Stimulated activated CD4-positive, alpha-beta T cell treated with anti-CD3 and anti-CD28 coated beads, Interleukin-1b, Interleukin-23, amount 100 ng/mL, for 1 hour (primary cell): Measurements from ENCODE around the gene TRIO.

ENCODE experiments used
- DNase-seq, 2 donors: peaks; one replicate each; pipeline ENCODE4 v3.0.0-alpha.2; 2020; ENCODE audit warnings: low read depth in 2 of 2

Gene TRIO

GRCh38 chr5:14357851-14358250 lies 214.7 kb downstream of the TRIO start:
- DNase-seq = no peak

- DNase-seq = no peak
These were observed 215.4 kb downstream of the TRIO start for GRCh38 chr5:14358536-14358935.

- no peak for DNase-seq
These were observed 216.2 kb downstream of the TRIO start for GRCh38 chr5:14359069-14360043.

- no peak for DNase-seq
These were observed 219.3 kb downstream of the TRIO start for GRCh38 chr5:14362491-14362890.

- no peak for DNase-seq
These were observed 221.0 kb downstream of the TRIO start for GRCh38 chr5:14364096-14364495.

- no peak for DNase-seq
These were observed 221.7 kb downstream of the TRIO start for GRCh38 chr5:14364576-14365472.

- DNase-seq = no peak
These were observed 222.8 kb downstream of the TRIO start for GRCh38 chr5:14365831-14366430.

- no peak for DNase-seq
These were observed 223.6 kb downstream of the TRIO start for GRCh38 chr5:14366763-14367162.

GRCh38 chr5:14367364-14367763 lies 224.2 kb downstream of the TRIO start:
- DNase-seq = no peak

GRCh38 chr5:14369780-14370179 lies 226.6 kb downstream of the TRIO start:
- no peak for DNase-seq

- DNase-seq = no peak
These were observed 227.2 kb downstream of the TRIO start for GRCh38 chr5:14370386-14370785.

GRCh38 chr5:14373685-14374084 lies 230.5 kb downstream of the TRIO start:
- no peak for DNase-seq

- DNase-seq = no peak
These were observed 231.0 kb downstream of the TRIO start for GRCh38 chr5:14374100-14374499.

GRCh38 chr5:14376789-14377188 lies 233.6 kb downstream of the TRIO start:
- no peak for DNase-seq

GRCh38 chr5:14379739-14380497 lies 236.8 kb downstream of the TRIO start:
- DNase-seq = no peak

- DNase-seq = no peak
These were observed 237.6 kb downstream of the TRIO start for GRCh38 chr5:14380712-14381111.

GRCh38 chr5:14382640-14383039 lies 239.5 kb downstream of the TRIO start:
- DNase-seq = no peak

- no peak for DNase-seq
These were observed 240.8 kb downstream of the TRIO start for GRCh38 chr5:14383923-14384322.

- DNase-seq = no peak
These were observed 241.9 kb downstream of the TRIO start for GRCh38 chr5:14385019-14385418.

GRCh38 chr5:14386884-14387624 lies 243.9 kb downstream of the TRIO start:
- DNase-seq = no peak

GRCh38 chr5:14388741-14389140 lies 245.6 kb downstream of the TRIO start:
- DNase-seq = no peak
